Hepatocyte (in vitro differentiated cells): ENCODE data around the gene MPZL2.

Source experiments
- CTCF ChIP-seq: fragments of 200-600 bp; sonication (generic); IDR thresholded peaks from 2 replicates; pipeline ENCODE4 v1.5.1; 2016; ENCODE audit warnings: antibody characterized with exemption, mild to moderate bottlenecking; ENCODE audit not compliant: poor library complexity
- EZH2 ChIP-seq: fragments of 200-600 bp; sonication (generic); IDR thresholded peaks from 2 replicates; pipeline ENCODE4 v1.6.1; 2016; ENCODE audit warnings: antibody characterized with exemption, mild to moderate bottlenecking, borderline replicate concordance

DNA sequence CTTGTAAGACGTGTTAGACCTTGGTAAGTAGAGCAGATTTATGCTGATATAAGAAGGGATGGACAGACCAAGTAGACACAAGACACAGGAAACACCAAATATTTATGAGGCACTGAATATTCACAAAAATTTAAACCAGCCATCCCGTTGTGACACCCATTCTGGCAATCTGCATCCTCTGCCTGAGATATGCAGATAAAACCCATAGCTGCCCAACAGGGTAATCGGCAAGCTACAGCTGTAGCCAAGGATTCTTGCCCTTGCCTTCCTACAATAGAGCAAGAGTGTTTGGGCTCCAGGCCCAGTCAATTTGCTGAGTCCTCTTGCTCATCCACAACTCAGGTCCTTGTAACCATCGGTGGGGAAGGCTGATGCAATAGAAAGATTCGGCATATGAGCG is 18.5 kb upstream of the MPZL2 start:
- TF ChIP-seq EZH2 (no peak), CTCF (no peak)
